Measurements from ENCODE around the gene EMCN. TPM values are rescaled to one million over a fixed set of nuclear protein-coding genes. Genes with fewer than 3 reads are reported as not detected.

The EMCN gene
- total and polyA plus RNA-seq, 9 donors, result 4.4 to 40.7 (median 11.8) TPM

DNA sequence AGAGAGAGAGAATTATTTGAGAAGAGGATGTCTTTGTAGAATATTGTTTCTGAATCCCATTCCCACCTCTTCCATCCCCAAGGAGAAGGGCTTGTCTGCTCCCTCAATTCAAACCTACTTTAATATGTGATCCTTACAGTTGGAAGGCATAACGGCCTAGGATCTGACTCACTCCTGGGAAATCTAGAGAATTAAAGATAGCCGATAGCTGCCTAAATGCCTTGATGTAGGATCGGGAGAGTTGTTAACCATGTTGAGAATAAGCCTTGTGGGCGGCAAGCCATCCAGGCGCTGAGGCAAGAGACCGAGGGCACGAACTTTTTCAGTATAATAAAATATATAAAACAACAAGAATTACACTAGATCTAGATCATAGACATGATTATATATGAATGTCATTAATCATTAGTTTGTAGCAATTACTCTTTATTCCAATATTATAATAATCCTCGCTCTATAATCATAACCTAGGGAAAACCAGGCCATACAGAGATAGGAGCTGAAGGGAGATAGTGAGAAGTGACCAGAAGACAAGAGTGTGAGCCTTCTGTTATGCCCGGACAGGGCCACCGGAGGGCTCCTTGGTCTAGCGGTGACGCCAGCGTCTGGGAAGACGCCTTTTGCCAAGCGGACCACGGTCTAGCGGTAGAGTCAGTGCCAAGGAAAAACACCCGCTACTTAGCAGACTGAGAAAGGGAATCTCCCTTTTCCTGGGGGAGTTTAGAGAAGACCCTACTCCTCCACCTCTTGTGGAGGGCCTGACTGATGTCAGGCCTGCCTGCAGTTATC lies 13.5 kb downstream of the EMCN start:
- Histone ChIP-seq H3K4me3 (no peak overlapping the region), H3K4me1 (ENCODE audit: insufficient read depth) (no peaks in the 10 kb centered on the region), H3K9me3 (no peaks in the 10 kb centered on the region), H3K27ac (no peak overlapping the region), H3K36me3 (no peaks in the 10 kb centered on the region), H3K27me3 (no peaks in the 10 kb centered on the region)
- intact Hi-C loops (cut with DNase I), result no loop called here
- 88 to 94% (median 93%) methylated on average over 18 of the region's 18 CpGs for WGBS, 3 donors
- DNase-seq, result no peak
- TF ChIP-seq, protein P1, sequence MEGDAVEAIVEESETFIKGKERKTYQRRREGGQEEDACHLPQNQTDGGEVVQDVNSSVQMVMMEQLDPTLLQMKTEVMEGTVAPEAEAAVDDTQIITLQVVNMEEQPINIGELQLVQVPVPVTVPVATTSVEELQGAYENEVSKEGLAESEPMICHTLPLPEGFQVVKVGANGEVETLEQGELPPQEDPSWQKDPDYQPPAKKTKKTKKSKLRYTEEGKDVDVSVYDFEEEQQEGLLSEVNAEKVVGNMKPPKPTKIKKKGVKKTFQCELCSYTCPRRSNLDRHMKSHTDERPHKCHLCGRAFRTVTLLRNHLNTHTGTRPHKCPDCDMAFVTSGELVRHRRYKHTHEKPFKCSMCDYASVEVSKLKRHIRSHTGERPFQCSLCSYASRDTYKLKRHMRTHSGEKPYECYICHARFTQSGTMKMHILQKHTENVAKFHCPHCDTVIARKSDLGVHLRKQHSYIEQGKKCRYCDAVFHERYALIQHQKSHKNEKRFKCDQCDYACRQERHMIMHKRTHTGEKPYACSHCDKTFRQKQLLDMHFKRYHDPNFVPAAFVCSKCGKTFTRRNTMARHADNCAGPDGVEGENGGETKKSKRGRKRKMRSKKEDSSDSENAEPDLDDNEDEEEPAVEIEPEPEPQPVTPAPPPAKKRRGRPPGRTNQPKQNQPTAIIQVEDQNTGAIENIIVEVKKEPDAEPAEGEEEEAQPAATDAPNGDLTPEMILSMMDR (IDR thresholded peaks at IDR 0.05), result no peak
- TF ChIP-seq EP300 (IDR thresholded peaks at IDR 0.05) (no peak), POLR2A (IDR thresholded peaks at IDR 0.05) (no peak)

DNA sequence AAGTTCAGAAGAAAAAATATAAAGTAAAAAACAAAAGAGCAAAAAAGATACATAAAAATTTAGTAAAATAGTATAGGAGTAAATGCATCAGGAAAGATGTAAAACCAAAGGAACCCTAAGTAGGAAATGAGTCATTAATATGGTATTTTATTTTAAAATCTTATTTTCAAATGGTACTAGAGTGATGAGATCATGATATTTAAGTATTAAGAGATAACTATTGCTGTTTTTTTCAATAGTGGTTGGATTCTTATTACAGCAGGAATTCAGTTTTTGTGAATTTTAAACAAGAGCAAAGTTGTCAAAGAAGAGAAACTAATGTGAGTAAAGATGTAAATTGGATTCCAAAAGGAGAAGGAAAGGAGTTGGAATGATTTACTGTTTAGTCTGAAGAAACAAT lies 20.0 kb downstream of the EMCN start:
- no peaks in the 10 kb centered on the region for H3K9me3 ChIP-seq
- no peak for DNase-seq
- no peak overlapping the region for H3K27ac ChIP-seq
- H3K36me3 ChIP-seq, result no peaks in the 10 kb centered on the region
- no peaks in the 10 kb centered on the region for H3K4me1 ChIP-seq (ENCODE audit: insufficient read depth)
- H3K27me3 ChIP-seq, result no peaks in the 10 kb centered on the region
- TF ChIP-seq, protein P1 (IDR thresholded peaks at IDR 0.05), result no peak
- TF ChIP-seq POLR2A (IDR thresholded peaks at IDR 0.05), result no peak
- no peak for TF ChIP-seq EP300 (IDR thresholded peaks at IDR 0.05)
- H3K4me3 ChIP-seq, result no peak overlapping the region
- intact Hi-C loops (cut with DNase I), result no loop called here

DNA sequence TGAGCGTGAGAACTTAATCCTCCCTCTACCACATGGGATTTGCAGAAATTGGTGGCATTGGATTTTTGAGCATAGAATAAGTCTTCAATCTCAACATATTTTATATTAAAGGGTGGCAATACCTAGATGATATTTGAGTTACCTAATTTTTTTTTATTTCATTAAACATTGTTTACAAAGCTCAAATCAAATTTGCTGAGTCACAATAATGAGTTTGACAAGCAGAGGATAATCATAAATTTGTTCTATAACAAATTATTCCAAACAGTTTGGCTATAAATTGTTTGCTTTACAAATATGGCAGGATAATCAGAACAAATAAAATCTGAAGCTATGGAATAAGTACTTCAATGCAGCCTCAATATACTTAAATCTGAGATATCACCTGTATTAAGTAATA lies 22.7 kb downstream of the EMCN start:
- intact Hi-C loops (cut with DNase I), result no loop called here
- TF ChIP-seq POLR2A (IDR thresholded peaks at IDR 0.05), result no peak
- H3K4me3 ChIP-seq, result no peak overlapping the region
- H3K27ac ChIP-seq, result no peak overlapping the region
- H3K27me3 ChIP-seq, result no peaks in the 10 kb centered on the region
- no peaks in the 10 kb centered on the region for H3K4me1 ChIP-seq (ENCODE audit: insufficient read depth)
- peaks cover 0 to 7% of the 10 kb centered on the region in 2 donors for H3K9me3 ChIP-seq
- no peak for DNase-seq
- WGBS, 3 donors, result 92 to 97% (median 96%) methylated on average over 1 of the region's 1 CpG
- H3K36me3 ChIP-seq, result no peaks in the 10 kb centered on the region

DNA sequence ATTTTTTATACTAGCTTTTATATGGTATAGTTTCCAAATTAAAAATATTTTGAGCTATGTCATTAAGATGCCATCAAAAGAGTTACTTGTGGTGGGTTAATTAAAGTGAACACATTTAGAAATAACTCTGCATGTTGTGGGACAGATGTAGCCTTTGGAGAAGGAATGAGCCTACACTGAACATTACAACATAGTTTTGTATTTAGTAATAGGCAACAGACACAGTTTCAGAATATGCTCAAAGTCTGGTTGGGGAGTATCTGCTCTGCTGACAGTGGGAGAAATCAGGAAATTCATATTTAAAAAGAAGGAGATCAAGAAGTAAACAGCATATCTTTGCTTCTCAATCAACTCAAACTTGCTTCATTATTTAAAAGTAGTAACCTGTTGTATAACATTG lies 23.7 kb downstream of the EMCN start:
- Histone ChIP-seq H3K36me3 (no peaks in the 10 kb centered on the region), H3K27me3 (no peaks in the 10 kb centered on the region), H3K9me3 (peaks cover 0 to 7% of the 10 kb centered on the region in 2 donors), H3K4me3 (no peak overlapping the region), H3K27ac (no peak overlapping the region), H3K4me1 (ENCODE audit: insufficient read depth) (no peaks in the 10 kb centered on the region)
- DNase-seq, result no peak
- intact Hi-C loops (cut with DNase I), result no loop called here
- no peak for TF ChIP-seq POLR2A (IDR thresholded peaks at IDR 0.05)
- TF ChIP-seq, protein P1 (IDR thresholded peaks at IDR 0.05), result no peak
- TF ChIP-seq EP300 (IDR thresholded peaks at IDR 0.05), result no peak

DNA sequence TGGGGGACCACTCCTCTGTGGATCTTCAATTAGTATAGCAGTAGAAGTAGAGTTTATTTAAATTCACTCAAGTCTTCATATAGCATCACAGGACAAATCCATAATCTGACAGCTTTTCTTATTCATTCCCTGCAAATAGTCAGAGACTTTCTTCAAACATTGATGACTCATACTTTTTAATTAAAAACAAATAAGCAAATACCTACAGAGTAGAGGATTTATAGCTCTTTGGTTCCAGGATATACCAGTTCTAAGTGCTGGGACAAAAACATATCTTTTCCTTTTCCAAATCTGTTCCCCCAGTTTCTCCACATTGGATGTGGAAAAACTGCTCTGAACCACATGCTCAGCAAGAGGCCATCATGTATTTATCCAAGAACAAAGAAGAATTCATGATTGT lies 24.1 kb downstream of the EMCN start:
- Histone ChIP-seq H3K9me3 (peaks cover 0 to 7% of the 10 kb centered on the region in 2 donors), H3K4me3 (no peak overlapping the region), H3K4me1 (ENCODE audit: insufficient read depth) (no peaks in the 10 kb centered on the region), H3K27me3 (no peaks in the 10 kb centered on the region), H3K27ac (no peak overlapping the region), H3K36me3 (no peaks in the 10 kb centered on the region)
- no peak for DNase-seq
- TF ChIP-seq, protein P1 (IDR thresholded peaks at IDR 0.05), result no peak
- TF ChIP-seq POLR2A (IDR thresholded peaks at IDR 0.05) (no peak), EP300 (IDR thresholded peaks at IDR 0.05) (no peak)
- intact Hi-C loops (cut with DNase I), result no loop called here

Measured in ovary (tissue), 9 donors.